GM12864 (cell line): ENCODE results near the gene TEX22.

Experiments used
- DNase-seq: peaks from one replicate; pipeline ENCODE4 v3.0.0-alpha.2; 2011; ENCODE audit warnings: low read depth
- H3K4me3 ChIP-seq: 2 replicates; pipeline ENCODE4 v1.5.1; 2011; ENCODE audit warnings: mild to moderate bottlenecking, low read depth, low read length, control low read depth
- TF ChIP-seq, protein P1 (sequence below): IDR thresholded peaks from 2 replicates; pipeline ENCODE4 v1.5.1; 2011; ENCODE audit warnings: low read depth, mild to moderate bottlenecking, moderate library complexity, low read length, control low read depth, inconsistent platforms; ENCODE audit errors: missing control alignments

Gene TEX22

GRCh38 chr14:105419195-105420091 lies 21.1 kb downstream of the TEX22 start, which contains the start of gene MTA1:
Gene MTA1 (plus strand): TSS chr14:105419827. CDS start chr14:105420036, 209 bp downstream.
- no peak for DNase-seq
- TF ChIP-seq, protein P1, sequence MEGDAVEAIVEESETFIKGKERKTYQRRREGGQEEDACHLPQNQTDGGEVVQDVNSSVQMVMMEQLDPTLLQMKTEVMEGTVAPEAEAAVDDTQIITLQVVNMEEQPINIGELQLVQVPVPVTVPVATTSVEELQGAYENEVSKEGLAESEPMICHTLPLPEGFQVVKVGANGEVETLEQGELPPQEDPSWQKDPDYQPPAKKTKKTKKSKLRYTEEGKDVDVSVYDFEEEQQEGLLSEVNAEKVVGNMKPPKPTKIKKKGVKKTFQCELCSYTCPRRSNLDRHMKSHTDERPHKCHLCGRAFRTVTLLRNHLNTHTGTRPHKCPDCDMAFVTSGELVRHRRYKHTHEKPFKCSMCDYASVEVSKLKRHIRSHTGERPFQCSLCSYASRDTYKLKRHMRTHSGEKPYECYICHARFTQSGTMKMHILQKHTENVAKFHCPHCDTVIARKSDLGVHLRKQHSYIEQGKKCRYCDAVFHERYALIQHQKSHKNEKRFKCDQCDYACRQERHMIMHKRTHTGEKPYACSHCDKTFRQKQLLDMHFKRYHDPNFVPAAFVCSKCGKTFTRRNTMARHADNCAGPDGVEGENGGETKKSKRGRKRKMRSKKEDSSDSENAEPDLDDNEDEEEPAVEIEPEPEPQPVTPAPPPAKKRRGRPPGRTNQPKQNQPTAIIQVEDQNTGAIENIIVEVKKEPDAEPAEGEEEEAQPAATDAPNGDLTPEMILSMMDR: no peak
- H3K4me3 ChIP-seq: peak within 1 kb of the TSS; percentile 92

DNA sequence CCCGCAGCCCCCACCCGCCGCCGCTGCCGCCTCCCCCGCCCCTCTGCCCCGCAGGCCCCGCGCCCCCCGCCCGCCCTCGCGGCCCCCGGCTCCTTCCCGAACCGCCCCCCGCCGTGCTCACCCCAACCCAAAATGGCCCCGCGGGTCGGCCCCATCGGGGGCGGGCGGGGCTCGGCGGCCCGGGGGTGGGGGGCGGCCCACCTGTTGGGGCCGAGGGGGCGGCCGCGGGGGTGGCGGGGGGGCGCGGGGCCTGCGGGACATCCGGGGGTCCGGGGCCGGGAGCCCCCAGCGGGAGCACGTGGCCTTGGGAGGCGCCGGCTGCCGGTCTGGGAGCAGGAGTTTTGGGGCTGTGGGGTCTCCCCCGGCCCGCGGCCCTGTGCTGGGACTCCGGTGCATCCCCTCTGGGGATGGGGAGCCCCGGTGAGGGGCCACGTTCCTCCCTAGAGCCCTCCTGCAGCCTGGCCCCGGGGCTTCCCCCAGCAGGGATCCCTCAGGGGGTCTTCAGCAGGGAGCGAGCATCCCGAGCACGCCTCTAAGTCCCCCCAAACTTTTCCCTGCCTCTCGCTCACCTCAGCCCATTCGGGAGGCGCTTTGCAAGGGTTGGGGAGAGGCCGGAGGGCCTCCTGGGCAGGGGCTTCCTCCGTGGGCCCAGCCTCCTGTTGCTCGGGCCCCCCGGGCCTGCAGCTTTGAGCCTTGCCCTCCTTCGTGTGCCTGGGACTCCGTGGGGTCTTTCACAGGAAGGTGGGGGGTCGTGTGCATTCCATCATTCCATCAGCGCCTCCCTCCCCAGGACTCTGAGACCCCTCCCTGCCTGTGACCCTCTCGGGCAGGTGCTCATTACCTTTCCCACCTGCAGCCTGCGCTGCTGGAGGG lies 22.0 kb downstream of the TEX22 start:
- no peak for DNase-seq
- TF ChIP-seq, protein P1: no peak

GRCh38 chr14:105420974-105421674 lies 22.8 kb downstream of the TEX22 start:
- no peak for DNase-seq
- peak overlapping the region; percentile 92 for H3K4me3 ChIP-seq
- TF ChIP-seq, protein P1: no peak

More for the DNA sequence above, 22.0 kb downstream of the TEX22 start:
- H3K4me3 ChIP-seq: peak overlapping the region; percentile 92

- DNase-seq: no peak
- peak overlapping the region; percentile 92 for H3K4me3 ChIP-seq
- TF ChIP-seq, protein P1: no peak
Observed at GRCh38 chr14:105421723-105422615, 23.6 kb downstream of the TEX22 start.

GRCh38 chr14:105422695-105423487 lies 24.6 kb downstream of the TEX22 start:
- TF ChIP-seq, protein P1: no peak
- DNase-seq: no peak
- H3K4me3 ChIP-seq: no peak overlapping the region
